HepG2 (cell line): ENCODE measurements around the gene TIMM23. TPM values are rescaled to one million over a fixed set of nuclear protein-coding genes. Genes with fewer than 3 reads are reported as not detected.
A peak's percentile ranks its signal among the peaks of the same experiment; 100 is the strongest.

Experiments
- BCL6 ChIP-seq: IDR thresholded peaks from 2 replicates; pipeline ENCODE4 v1.6.1; 2016; ENCODE audit warnings: missing genetic modification reagents, missing compliant biosample characterization
- GATAD2A ChIP-seq: IDR thresholded peaks from 2 replicates; pipeline ENCODE4 v1.6.1; 2016
- HDAC1 ChIP-seq: sonication (generic); formaldehyde crosslinking; IDR thresholded peaks from 2 replicates; pipeline ENCODE4 v1.5.1; 2020; ENCODE audit warnings: mild to moderate bottlenecking, missing genetic modification reagents
- HMG20A ChIP-seq: IDR thresholded peaks from 2 replicates; pipeline ENCODE4 v1.6.1; 2016; ENCODE audit warnings: borderline replicate concordance
- HNF1B ChIP-seq: sonication (generic); formaldehyde crosslinking; IDR thresholded peaks from 2 replicates; pipeline ENCODE4 v1.5.1; 2020; ENCODE audit warnings: mild to moderate bottlenecking, moderate library complexity, missing genetic modification reagents
- HNF4G ChIP-seq, 2 experiments: sonication (generic) in 1 of 2; formaldehyde crosslinking in 1 of 2; IDR thresholded peaks; 2 replicates each; pipeline versions ENCODE4 v1.4.0 to v1.6.1; 2011 to 2020; ENCODE audit warnings: borderline replicate concordance in 2 of 2, low read depth in 2 of 2, mild to moderate bottlenecking in 2 of 2, low read length in 1 of 2, missing genetic modification reagents in 1 of 2, moderate library complexity in 1 of 2
- KAT2B ChIP-seq: fragments of 150-350 bp; IDR thresholded peaks from 2 replicates; pipeline ENCODE4 v1.6.1; 2014; ENCODE audit warnings: low read depth, low read length, borderline replicate concordance
- NFYB ChIP-seq: sonication (generic); formaldehyde crosslinking; IDR thresholded peaks from 2 replicates; pipeline ENCODE4 v1.4.0; 2020; ENCODE audit warnings: missing genetic modification reagents
- NFYC ChIP-seq: IDR thresholded peaks from 2 replicates; pipeline ENCODE4 v1.6.1; 2016; ENCODE audit warnings: missing genetic modification reagents, missing compliant biosample characterization
- NR2F6 ChIP-seq, 2 experiments: IDR thresholded peaks; 2 replicates each; pipeline ENCODE4 v1.6.1; 2016; ENCODE audit warnings: antibody characterized with exemption in 1 of 2, mild to moderate bottlenecking in 1 of 2
- PAX8 ChIP-seq: sonication (generic); formaldehyde crosslinking; IDR thresholded peaks from 2 replicates; pipeline ENCODE4 v1.8.0; 2022; ENCODE audit warnings: mild to moderate bottlenecking, missing genetic modification reagents, borderline replicate concordance
- PBX3 ChIP-seq: sonication (generic); formaldehyde crosslinking; IDR thresholded peaks from 2 replicates; pipeline ENCODE4 v1.8.1; 2023; ENCODE audit warnings: missing genetic modification reagents, inconsistent platforms, borderline replicate concordance
- POLR2G ChIP-seq: fragments of 200-400 bp; formaldehyde crosslinking; IDR thresholded peaks from 2 replicates; pipeline ENCODE4 v1.6.1; 2018; ENCODE audit warnings: mild to moderate bottlenecking, low read depth, low read length, moderate library complexity
- REPIN1 ChIP-seq: sonication (generic); formaldehyde crosslinking; IDR thresholded peaks from 2 replicates; pipeline ENCODE4 v1.8.0; 2022; ENCODE audit warnings: missing genetic modification reagents, low read depth, mild to moderate bottlenecking, borderline replicate concordance
- RNF2 ChIP-seq: fragments of 450-650 bp; conservative IDR thresholded peaks from 2 replicates; pipeline ENCODE4 v1.6.1; 2016; ENCODE audit warnings: low read depth
- SALL1 ChIP-seq: sonication (generic); formaldehyde crosslinking; IDR thresholded peaks from 2 replicates; pipeline ENCODE4 v1.8.0; 2022; ENCODE audit warnings: mild to moderate bottlenecking, missing genetic modification reagents
- SRSF1 ChIP-seq: fragments of 200-400 bp; formaldehyde crosslinking; optimal IDR thresholded peaks from 2 replicates; pipeline ENCODE3; 2017; ENCODE audit warnings: mild to moderate bottlenecking, low read depth, low read length, moderate library complexity
- SRSF4 ChIP-seq: fragments of 200-400 bp; formaldehyde crosslinking; IDR thresholded peaks from one replicate; pipeline ENCODE4 v1.6.1; 2018; ENCODE audit warnings: mild to moderate bottlenecking, low read depth, low read length, moderate library complexity; ENCODE audit not compliant: poor library complexity, severe bottlenecking
- TBP ChIP-seq: sonication (generic); formaldehyde crosslinking; IDR thresholded peaks from 2 replicates; pipeline ENCODE4 v1.5.0; 2020; ENCODE audit warnings: missing genetic modification reagents
- TEAD3 ChIP-seq: optimal IDR thresholded peaks from 2 replicates; pipeline ENCODE3; 2016; ENCODE audit warnings: borderline replicate concordance
- ZBTB37 ChIP-seq: sonication (generic); formaldehyde crosslinking; IDR thresholded peaks from 2 replicates; pipeline ENCODE4 v1.4.0; 2020; ENCODE audit warnings: mild to moderate bottlenecking, missing genetic modification reagents
- ZMAT5 ChIP-seq: sonication (generic); formaldehyde crosslinking; IDR thresholded peaks from 2 replicates; pipeline ENCODE4 v1.5.0; 2020; ENCODE audit warnings: mild to moderate bottlenecking, low read depth, missing genetic modification reagents, borderline replicate concordance
- ZNF263 ChIP-seq: sonication (generic); formaldehyde crosslinking; IDR thresholded peaks from 2 replicates; pipeline ENCODE4 v1.4.0; 2020; ENCODE audit warnings: missing genetic modification reagents
- ZNF30 ChIP-seq: sonication (generic); formaldehyde crosslinking; IDR thresholded peaks from 2 replicates; pipeline ENCODE4 v1.5.0; 2020; ENCODE audit warnings: mild to moderate bottlenecking, missing genetic modification reagents
- ZNF337 ChIP-seq: sonication (generic); formaldehyde crosslinking; IDR thresholded peaks from 2 replicates; pipeline ENCODE4 v1.5.1; 2020; ENCODE audit warnings: missing genetic modification reagents, low read depth, mild to moderate bottlenecking, borderline replicate concordance
- ZNF430 ChIP-seq: sonication (generic); formaldehyde crosslinking; IDR thresholded peaks from 2 replicates; pipeline ENCODE4 v1.9.0; 2021; ENCODE audit warnings: mild to moderate bottlenecking, missing genetic modification reagents
- ZNF777 ChIP-seq: sonication (generic); formaldehyde crosslinking; IDR thresholded peaks from 2 replicates; pipeline ENCODE4 v1.4.0; 2020; ENCODE audit warnings: missing genetic modification reagents
- polyA plus RNA-seq, 8 experiments: library from polyadenylated mRNA; depleted of rRNA in 3 of 8; stranded (reverse) in 7 of 8; unstranded in 1 of 8; fragments of >200 nt; fragmentation: Illumina TruSeq in 4 of 8; extraction: Trizol in 4 of 8; gene quantifications; 2 replicates each; pipeline versions ENCODE4 v1.2.1 to v1.2.3, GENCODE V29; 2011 to 2016; ENCODE audit warnings: low read depth in 4 of 8, missing spikeins in 1 of 8, mixed read lengths in 1 of 8; ENCODE audit not compliant: insufficient read depth in 1 of 8
- total RNA-seq, 5 experiments: library from RNA; depleted of rRNA; stranded (reverse); fragments of >200 nt; fragmentation: Illumina TruSeq; extraction: Trizol; gene quantifications; 2 replicates each; pipeline ENCODE4 v1.2.3, GENCODE V29; 2016; ENCODE audit warnings: low read depth in 1 of 5

Gene TIMM23
- total and polyA plus RNA-seq, 2 of the 13 experiments (the other 11 are each of a cell fraction or from before 2014, with no cell fraction given), result 80.2 to 98.6 TPM

GRCh38 chr10:46019569-46020343 lies 47.5 kb downstream of the TIMM23 start (continued):
- no peak for TF ChIP-seq HNF1B (CRISPR knock-in tag)
- no peak for TF ChIP-seq ZNF430
- TF ChIP-seq HMG20A (CRISPR knock-in tag), result no peak
- TF ChIP-seq HNF4G (IDR thresholded peaks at IDR 0.05; ENCODE audit: borderline replicate concordance, low read depth, low read length), result peak; percentile 75
- no peak for TF ChIP-seq HNF4G (CRISPR knock-in tag; IDR thresholded peaks at IDR 0.05; ENCODE audit: borderline replicate concordance, low read depth)
- TF ChIP-seq POLR2G, result peak; percentile 35; the same call in 1 of the 2 replicates
- peak; percentile 64 for TF ChIP-seq GATAD2A (CRISPR knock-in tag)
- TF ChIP-seq RNF2, result no peak
- no peak for TF ChIP-seq PAX8 (CRISPR knock-in tag)
- no peak for TF ChIP-seq NFYB
- TF ChIP-seq NFYC (CRISPR knock-in tag), result no peak
- peak; percentile 35; the same call in 1 of the 2 replicates for TF ChIP-seq BCL6
- TF ChIP-seq TBP (CRISPR knock-in tag), result no peak
- TF ChIP-seq PBX3 (CRISPR knock-in tag), result no peak
- 0 out of 2 replicates have a peak, but pooled peaks have one; percentile 29 for TF ChIP-seq ZNF263 (CRISPR knock-in tag)
- TF ChIP-seq REPIN1 (CRISPR knock-in tag), result no peak
- TF ChIP-seq SRSF1, result no peak
- no peak for TF ChIP-seq ZNF337
- no peak for TF ChIP-seq ZBTB37 (CRISPR knock-in tag)
- peak; percentile 39 for TF ChIP-seq SALL1 (CRISPR knock-in tag)
- TF ChIP-seq KAT2B, result no peak
- peak; percentile 52 for TF ChIP-seq TEAD3 (CRISPR knock-in tag)
- no peak for TF ChIP-seq ZNF777 (CRISPR knock-in tag)
- 0 out of 2 replicates have a peak, but pooled peaks have one; percentile 8 for TF ChIP-seq NR2F6 (IDR thresholded peaks at IDR 0.05)
- TF ChIP-seq NR2F6 (CRISPR knock-in tag; IDR thresholded peaks at IDR 0.05), result no peak
- TF ChIP-seq HDAC1 (CRISPR knock-in tag), result no peak
- no peak for TF ChIP-seq ZMAT5
- no peak for TF ChIP-seq ZNF30 (CRISPR knock-in tag)
- TF ChIP-seq SRSF4, result no peak
